Limb (tissue), 2 donors: ENCODE results near the gene EFNA2.

Experiments
- DNase-seq, 2 donors: peaks; one replicate each; pipeline ENCODE4 v3.0.0-alpha.2; 2016; ENCODE audit errors: extremely low spot score in 2 of 2

The EFNA2 gene

DNA sequence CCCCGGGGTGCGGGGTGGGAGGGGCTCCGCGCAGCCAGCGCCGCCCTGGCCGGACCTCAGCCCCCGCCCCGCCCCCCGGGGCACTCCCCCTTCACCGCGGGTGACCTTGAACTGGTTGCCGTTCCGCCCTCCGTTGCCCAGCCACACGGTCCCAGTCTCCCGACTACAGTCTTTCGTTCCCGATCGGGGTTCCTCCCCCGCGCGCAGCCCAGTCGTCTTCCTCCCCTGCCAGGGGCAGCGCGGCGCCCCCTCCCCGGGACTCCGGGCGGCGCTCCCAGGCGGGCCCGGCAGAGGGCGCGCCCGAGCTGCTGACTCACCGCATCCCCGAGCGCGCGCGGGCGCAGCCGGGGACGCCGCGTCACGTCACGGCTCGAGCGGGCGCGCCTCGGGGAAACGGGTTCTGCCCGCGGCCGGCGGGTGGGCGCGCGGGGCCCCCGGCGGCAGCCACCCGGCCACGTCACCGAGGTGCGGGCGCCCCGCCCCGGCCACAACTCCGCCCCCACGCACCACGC lies 36.8 kb upstream of the EFNA2 start:
- DNase-seq, result peak; percentile 77 to 93

DNA sequence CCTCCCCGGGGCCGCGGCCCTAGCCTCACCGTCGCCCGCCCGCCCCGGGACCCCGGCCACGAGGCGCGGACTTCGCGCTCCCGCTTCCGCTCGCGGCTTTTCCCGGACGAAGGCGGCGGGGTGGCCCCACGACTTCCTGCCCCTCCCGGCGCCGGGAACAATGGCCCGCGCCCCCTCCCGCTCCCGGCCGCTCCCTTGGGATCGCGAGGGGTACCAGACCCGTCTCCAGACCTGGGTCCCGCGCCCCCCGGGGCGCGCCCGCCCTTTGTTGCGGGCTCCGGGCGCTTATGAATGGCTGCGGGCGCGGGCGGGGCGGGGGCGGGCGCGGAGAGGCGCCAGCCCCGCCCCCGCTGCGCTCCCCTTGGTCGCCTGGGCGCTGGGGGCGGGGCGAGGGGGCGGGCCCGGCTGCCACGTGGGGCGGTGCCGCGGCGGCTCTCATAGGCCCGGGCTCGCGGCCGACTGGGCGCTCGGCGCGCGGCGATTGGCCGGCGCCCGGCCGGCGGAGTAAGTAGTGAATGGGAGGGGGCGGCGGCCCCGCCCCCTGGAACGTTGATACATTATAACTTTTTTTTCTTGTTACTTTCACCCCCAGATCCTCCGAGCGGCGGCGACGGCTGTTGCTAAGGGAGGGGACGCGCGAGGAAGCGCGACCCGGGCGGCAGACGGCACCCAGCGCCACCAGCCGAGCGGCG lies 36.2 kb upstream of the EFNA2 start:
- DNase-seq, result peak; percentile 97 to 98

DNA sequence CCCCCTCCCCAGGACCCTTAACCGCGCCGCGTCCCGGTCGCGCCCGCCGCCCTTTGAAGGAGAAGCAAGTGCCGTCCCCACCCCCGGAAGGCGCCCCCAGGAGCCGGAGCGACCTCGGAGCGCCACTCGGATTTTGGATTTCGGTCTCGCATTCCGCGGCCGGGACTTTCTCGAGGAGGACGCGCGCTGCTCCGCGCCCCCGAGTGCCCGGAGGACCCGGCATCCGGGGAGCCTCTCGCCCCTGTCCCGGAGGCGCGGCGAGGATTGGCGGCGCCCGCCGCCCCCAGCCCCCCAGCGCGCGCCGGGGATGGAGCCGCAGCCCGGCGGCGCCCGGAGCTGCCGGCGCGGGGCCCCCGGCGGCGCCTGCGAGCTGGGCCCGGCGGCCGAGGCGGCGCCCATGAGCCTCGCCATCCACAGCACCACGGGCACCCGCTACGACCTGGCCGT lies 35.7 kb upstream of the EFNA2 start:
- DNase-seq, result no peak

GRCh38 chr19:1250437-1251260 lies 35.0 kb upstream of the EFNA2 start:
- DNase-seq, result peak in 1 of 2 donors; percentile 85

DNA sequence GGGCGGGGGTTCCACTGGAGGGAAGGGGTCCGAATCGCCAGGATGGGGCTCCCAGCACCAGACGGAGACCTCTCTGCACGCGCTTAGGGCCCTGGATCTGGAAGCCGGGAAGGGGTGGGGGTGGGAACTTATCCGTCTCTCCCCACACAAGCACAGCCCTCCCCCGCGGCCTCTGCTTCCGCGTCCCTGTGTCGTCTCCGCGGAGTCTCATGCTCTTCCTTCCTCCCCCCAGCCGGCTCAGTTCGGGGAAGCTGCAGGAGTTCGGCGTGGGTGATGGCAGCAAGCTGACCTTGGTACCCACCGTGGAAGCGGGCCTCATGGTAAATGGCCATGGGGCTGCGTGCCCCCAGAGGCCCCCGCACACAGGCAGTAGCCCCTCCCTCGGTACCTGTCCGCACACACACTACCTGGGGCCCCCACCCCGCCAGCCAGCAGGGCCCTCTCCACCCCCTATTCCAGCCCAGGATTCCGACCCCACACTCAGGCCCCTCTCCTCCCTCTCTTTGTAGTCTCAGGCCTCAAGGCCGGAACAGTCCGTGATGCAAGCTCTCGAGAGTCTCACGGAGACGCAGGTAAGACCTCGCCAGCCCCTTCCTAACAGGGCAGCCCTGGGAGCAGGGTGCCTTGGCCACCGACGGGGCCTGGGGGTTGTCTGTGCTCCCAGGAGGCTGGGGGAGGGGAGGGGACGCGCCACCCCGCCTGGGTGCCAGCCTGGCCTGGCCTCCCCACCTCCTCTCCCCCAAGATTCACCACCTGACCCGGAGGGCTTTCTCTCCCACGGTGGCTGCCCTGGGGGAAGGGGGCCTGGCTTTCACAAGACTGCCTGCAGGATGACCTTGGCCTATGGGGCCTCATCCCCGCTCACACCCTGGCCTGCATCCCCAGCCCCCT lies 34.1 kb upstream of the EFNA2 start:
- peak in 1 of 2 donors; percentile 78 for DNase-seq

- DNase-seq, result peak in 1 of 2 donors; percentile 69
These were observed 33.4 kb upstream of the EFNA2 start for GRCh38 chr19:1252221-1252820.

- peak in 1 of 2 donors; percentile 84 for DNase-seq
These were observed 32.7 kb upstream of the EFNA2 start for GRCh38 chr19:1252821-1253513.

GRCh38 chr19:1253514-1254080 lies 32.1 kb upstream of the EFNA2 start:
- DNase-seq, result peak in 1 of 2 donors; percentile 45

DNA sequence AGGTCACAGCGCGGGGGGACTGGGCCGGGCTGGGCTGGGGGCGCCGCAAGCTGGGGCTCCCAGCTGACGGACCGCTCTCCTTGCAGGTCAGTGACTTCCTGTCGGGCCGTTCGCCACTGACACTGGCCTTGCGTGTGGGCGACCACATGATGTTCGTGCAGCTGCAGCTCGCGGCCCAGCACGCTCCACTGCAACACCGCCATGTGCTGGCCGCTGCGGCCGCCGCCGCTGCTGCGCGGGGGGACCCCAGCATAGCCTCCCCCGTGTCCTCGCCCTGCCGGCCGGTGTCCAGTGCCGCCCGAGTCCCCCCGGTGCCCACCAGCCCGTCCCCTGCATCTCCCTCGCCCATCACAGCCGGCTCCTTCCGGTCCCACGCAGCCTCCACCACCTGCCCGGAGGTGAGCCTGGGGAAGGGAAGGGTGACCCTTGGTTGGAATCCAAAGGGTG lies 31.6 kb upstream of the EFNA2 start:
- no peak for DNase-seq

GRCh38 chr19:1254530-1255185 lies 31.0 kb upstream of the EFNA2 start:
- DNase-seq, result no peak

GRCh38 chr19:1255186-1256161 lies 30.2 kb upstream of the EFNA2 start:
- no peak for DNase-seq

GRCh38 chr19:1256646-1257474 lies 28.8 kb upstream of the EFNA2 start:
- no peak for DNase-seq

DNA sequence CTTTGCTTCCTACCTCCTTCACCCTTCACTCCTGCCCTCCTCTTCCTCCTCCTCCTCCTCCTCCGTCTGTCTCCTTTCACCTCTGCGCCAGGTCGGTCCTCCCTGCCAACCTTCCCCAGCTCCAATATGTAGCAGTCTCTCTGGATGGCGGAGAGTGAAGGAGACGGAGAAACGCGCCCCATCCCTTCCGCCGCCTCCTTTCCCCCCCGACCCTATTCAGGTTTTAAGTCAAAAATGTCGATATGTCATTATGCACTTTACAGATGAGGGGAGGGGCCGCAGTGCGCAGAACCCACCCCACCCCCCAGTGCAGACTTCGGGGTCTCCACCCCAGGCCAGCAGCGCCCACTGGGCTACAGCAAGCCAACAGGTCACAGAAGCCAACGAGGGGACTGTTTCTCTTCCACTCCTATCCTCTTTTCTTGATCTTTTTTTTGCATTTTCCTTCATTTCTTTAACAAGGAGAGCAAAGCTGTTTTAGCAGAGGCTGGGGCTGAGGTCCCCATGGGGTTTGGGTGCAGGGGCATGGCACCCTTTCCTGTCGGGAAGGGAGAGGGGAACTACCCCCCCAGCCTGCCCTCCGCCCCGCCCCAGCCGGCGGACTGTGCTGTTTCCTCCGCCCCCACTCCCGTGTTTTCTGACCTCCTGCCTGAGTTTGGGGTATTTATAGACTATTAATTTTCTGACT lies 28.1 kb upstream of the EFNA2 start:
- DNase-seq, result no peak

GRCh38 chr19:1258163-1258492 lies 27.5 kb upstream of the EFNA2 start:
- no peak for DNase-seq

DNA sequence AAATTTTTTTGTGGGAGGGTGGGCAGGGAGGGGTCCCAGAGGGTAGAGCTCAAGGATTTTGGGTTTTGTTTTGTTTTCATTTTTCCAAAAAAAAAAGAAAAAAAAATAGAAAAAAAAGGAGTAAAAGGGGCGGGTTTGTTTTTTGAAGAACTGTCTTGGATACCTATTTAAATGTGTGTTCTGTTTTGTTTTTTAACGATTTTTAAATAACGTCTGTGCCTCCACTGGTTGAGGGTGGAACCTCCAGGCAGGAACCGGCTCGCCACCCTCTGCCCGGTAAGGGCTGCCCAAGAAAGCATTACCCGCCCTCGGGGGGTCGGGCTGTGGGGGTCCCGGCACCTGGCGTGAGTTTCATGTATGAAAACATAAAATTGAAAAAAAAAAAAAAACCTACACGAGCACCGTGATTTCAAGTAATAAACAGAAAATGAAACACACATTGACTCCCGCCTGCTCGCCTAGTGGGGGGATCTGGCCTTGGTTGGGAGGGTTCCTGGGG lies 26.9 kb upstream of the EFNA2 start:
- no peak for DNase-seq

GRCh38 chr19:1259206-1259875 lies 26.3 kb upstream of the EFNA2 start:
- DNase-seq, result peak in 1 of 2 donors; percentile 71
